ENCODE measurements around the gene ABHD17C. TPM values are rescaled to one million over a fixed set of nuclear protein-coding genes. Genes with fewer than 3 reads are reported as not detected.

Gene ABHD17C
- total RNA-seq, 3 donors from 2014 or later: 1.3 to 5.2 (median 5.1) TPM

DNA sequence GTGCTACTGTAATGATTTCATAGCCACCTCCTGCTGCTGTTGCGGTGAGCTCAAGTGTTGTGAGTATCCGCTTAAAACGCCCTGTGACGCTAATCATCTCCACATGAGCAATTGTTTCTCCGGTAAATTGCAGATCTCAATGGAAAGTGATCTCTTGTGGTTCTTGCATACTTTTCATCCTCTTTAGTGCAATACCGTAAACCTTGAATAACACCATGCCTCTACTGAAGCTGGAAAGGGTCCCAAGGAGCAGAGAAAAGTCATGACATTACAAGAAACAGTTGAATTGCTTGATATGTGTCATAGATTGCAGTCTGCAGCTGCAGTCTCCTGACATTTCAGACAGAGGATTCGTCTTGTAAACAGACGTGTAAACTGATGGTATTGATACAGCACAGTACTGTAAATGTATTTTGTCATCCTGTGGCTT is 78.0 kb downstream of the ABHD17C start:
- no peak overlapping the region for H3K4me3 ChIP-seq
- TF ChIP-seq, protein P1, sequence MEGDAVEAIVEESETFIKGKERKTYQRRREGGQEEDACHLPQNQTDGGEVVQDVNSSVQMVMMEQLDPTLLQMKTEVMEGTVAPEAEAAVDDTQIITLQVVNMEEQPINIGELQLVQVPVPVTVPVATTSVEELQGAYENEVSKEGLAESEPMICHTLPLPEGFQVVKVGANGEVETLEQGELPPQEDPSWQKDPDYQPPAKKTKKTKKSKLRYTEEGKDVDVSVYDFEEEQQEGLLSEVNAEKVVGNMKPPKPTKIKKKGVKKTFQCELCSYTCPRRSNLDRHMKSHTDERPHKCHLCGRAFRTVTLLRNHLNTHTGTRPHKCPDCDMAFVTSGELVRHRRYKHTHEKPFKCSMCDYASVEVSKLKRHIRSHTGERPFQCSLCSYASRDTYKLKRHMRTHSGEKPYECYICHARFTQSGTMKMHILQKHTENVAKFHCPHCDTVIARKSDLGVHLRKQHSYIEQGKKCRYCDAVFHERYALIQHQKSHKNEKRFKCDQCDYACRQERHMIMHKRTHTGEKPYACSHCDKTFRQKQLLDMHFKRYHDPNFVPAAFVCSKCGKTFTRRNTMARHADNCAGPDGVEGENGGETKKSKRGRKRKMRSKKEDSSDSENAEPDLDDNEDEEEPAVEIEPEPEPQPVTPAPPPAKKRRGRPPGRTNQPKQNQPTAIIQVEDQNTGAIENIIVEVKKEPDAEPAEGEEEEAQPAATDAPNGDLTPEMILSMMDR (IDR thresholded peaks at IDR 0.05): no peak
- no peak for TF ChIP-seq POLR2AphosphoS5 (IDR thresholded peaks at IDR 0.05)
- H3K36me3 ChIP-seq: no peaks in the 10 kb centered on the region
- no peak overlapping the region for H3K27ac ChIP-seq
- H3K27me3 ChIP-seq: peaks cover 0 to 6% of the 10 kb centered on the region in 2 donors
- no peak for DNase-seq (ENCODE audit: low spot score in 2 of 2)
- H3K9me3 ChIP-seq: no peaks in the 10 kb centered on the region
- intact Hi-C loops (cut with DNase I; ENCODE audit: low total_unique reads): no loop called here
- H3K4me1 ChIP-seq: no peaks in the 10 kb centered on the region

DNA sequence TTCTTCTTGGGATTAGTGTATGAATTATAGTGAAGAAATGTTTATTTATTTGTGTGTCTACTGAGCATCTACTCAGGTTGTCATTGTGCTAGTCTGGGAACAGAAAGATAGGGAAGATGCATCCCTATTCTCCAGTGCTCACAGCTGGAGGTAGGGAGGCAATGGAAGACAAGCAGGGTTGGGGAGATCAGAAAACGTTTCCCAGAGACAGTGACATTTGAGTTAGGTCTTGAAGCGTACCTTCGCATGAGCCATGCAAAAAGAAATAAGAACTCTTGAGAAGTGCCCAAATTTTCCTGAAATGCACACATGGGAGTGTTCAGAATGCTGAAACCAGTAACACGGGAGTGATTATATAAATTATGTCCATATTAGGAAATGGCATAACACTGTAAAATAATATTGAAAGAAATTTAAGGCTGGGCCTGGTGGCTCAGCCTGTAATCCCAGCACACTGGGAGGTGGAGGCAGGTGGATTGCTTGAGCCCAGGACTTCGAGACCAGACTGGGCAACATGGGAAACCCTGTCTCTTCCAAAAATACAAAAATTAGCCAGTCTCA is 78.8 kb downstream of the ABHD17C start:
- Histone ChIP-seq H3K27ac (no peak overlapping the region), H3K4me1 (peaks cover 0 to 5% of the 10 kb centered on the region in 2 donors), H3K9me3 (no peaks in the 10 kb centered on the region), H3K36me3 (no peaks in the 10 kb centered on the region), H3K4me3 (no peak overlapping the region), H3K27me3 (peaks cover 0 to 6% of the 10 kb centered on the region in 2 donors)
- intact Hi-C loops (cut with DNase I; ENCODE audit: low total_unique reads): no loop called here
- DNase-seq (ENCODE audit: low spot score in 2 of 2): no peak
- TF ChIP-seq POLR2AphosphoS5 (IDR thresholded peaks at IDR 0.05) (no peak), POLR2A (IDR thresholded peaks at IDR 0.05) (no peak)
- TF ChIP-seq, protein P1 (IDR thresholded peaks at IDR 0.05): no peak

DNA sequence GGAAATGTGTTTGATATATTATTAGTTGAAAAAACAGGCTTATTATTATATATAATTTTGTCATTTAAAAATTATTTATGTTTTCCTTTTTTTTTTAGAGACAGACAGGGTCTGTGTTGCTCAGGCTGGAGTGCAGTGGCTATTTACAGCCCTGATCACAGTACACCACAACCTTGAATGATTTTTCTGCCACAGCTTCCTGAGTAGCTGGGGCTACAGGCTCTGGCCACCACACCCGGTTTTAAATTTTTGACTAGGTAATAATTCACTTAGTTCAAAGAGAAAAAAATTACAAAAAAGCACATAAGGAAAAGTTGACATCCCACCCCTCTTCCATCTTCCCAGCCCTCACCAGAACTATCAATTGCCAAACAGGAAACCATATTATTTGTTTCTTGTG is 79.4 kb downstream of the ABHD17C start:
- Histone ChIP-seq H3K4me1 (peaks cover 0 to 7% of the 10 kb centered on the region in 2 donors), H3K4me3 (no peak overlapping the region), H3K27me3 (peaks cover 0 to 10% of the 10 kb centered on the region in 2 donors), H3K9me3 (no peaks in the 10 kb centered on the region), H3K27ac (no peak overlapping the region), H3K36me3 (no peaks in the 10 kb centered on the region)
- no peak for DNase-seq (ENCODE audit: low spot score in 2 of 2)
- TF ChIP-seq, protein P1 (IDR thresholded peaks at IDR 0.05): no peak
- TF ChIP-seq POLR2A (IDR thresholded peaks at IDR 0.05) (no peak), POLR2AphosphoS5 (IDR thresholded peaks at IDR 0.05) (no peak)
- intact Hi-C loops (cut with DNase I; ENCODE audit: low total_unique reads): no loop called here

DNA sequence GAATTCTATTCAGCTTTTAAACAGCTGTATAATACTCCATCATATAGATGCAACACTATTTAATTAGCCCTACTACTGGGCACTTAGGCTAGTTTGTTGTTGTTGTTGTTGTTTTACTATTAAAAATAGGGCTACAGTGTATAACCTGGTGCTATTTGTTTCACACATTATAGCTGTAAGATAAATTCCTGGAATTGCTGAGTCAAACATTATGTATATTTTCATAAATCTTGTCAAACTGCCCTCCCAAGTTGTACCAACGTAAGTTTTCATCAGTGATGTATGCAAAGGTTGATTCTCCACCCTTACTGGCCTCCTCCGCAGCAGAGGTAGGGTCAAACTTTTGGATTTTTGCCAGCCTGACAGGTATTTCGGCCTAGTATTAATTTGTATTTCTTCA is 80.2 kb downstream of the ABHD17C start:
- H3K9me3 ChIP-seq: no peaks in the 10 kb centered on the region
- no peaks in the 10 kb centered on the region for H3K36me3 ChIP-seq
- TF ChIP-seq POLR2A (IDR thresholded peaks at IDR 0.05) (no peak), POLR2AphosphoS5 (IDR thresholded peaks at IDR 0.05) (no peak)
- TF ChIP-seq, protein P1 (IDR thresholded peaks at IDR 0.05): no peak
- H3K27me3 ChIP-seq: peaks cover 0 to 19% of the 10 kb centered on the region in 2 donors
- peaks cover under 1 to 12% of the 10 kb centered on the region in 2 donors for H3K4me1 ChIP-seq
- no peak overlapping the region for H3K4me3 ChIP-seq
- no peak overlapping the region for H3K27ac ChIP-seq
- no peak for DNase-seq (ENCODE audit: low spot score in 2 of 2)
- intact Hi-C loops (cut with DNase I; ENCODE audit: low total_unique reads): loop anchor here (5.0 kb wide), 1 partner anchor 323 kb away; no protein-coding TSS in a partner anchor

DNA sequence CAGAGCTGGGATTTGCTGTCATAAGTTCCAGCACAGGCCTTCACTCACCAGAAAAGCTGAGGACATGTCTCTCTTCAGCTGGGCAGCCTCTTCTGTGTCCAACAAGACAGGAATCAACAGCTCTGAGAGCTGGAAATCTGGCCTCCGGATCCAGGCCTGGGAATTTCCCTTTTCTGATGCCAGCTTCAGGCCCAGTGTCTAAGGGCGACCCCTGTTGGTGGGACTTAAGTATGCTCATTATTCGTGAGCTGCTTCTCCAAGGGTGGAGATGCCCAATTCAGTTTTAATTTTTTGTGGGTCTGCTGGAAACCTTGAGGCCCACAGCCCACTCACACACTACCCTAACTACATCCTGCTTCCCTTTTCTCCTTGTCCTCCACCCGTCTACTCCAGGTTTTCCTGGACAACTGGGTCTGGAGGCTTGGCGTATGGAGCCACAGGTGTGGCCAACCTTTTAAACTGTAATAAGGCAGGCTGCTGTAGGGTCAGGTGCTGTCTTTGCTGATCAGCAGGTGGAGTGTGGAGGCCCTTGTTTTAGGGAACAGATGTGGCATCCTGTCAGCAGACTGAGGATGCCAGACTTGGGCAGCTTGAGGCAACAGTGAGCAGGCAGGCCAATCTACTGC is 81.4 kb downstream of the ABHD17C start:
- peaks cover 3 to 15% of the 10 kb centered on the region in 2 donors for H3K4me1 ChIP-seq
- peaks cover 0 to 25% of the 10 kb centered on the region in 2 donors for H3K27me3 ChIP-seq
- peak; percentile 62 to 77 for DNase-seq (ENCODE audit: low spot score in 2 of 2)
- TF ChIP-seq POLR2A (IDR thresholded peaks at IDR 0.05): no peak
- TF ChIP-seq, protein P1 (IDR thresholded peaks at IDR 0.05): peak; percentile 54 to 85 (median 85)
- TF ChIP-seq POLR2AphosphoS5 (IDR thresholded peaks at IDR 0.05): no peak
- H3K4me3 ChIP-seq: no peak overlapping the region
- H3K9me3 ChIP-seq: no peaks in the 10 kb centered on the region
- intact Hi-C loops (cut with DNase I; ENCODE audit: low total_unique reads): loop anchor here (5.0 kb wide), 1 partner anchor 324 kb away; no protein-coding TSS in a partner anchor
- peak overlapping the region in 1 of 2 donors; percentile 49 for H3K27ac ChIP-seq
- H3K36me3 ChIP-seq: no peaks in the 10 kb centered on the region
